NT2/D1 (cell line): ENCODE data around the gene C16orf96.

Source experiments
- DNase-seq: peaks from one replicate; pipeline ENCODE4 v3.0.0-alpha.2; 2011; ENCODE audit warnings: low read depth, low spot score
- H3K27me3 ChIP-seq: 2 replicates; pipeline ENCODE4 v1.6.0; 2011; ENCODE audit warnings: mild to moderate bottlenecking; ENCODE audit not compliant: insufficient read length, insufficient read depth
- H3K36me3 ChIP-seq: 2 replicates; pipeline ENCODE4 v1.6.1; 2011; ENCODE audit warnings: mild to moderate bottlenecking, low read length, mixed read lengths; ENCODE audit not compliant: insufficient read depth, insufficient read length
- H3K4me1 ChIP-seq: 2 replicates; pipeline ENCODE4 v1.5.1; 2011; ENCODE audit not compliant: insufficient read depth, insufficient read length
- H3K4me3 ChIP-seq: 2 replicates; pipeline ENCODE4 v1.5.1; 2011; ENCODE audit warnings: low read depth; ENCODE audit not compliant: insufficient read length
- H3K9ac ChIP-seq: 2 replicates; pipeline ENCODE4 v1.6.0; 2011; ENCODE audit warnings: low read depth; ENCODE audit not compliant: insufficient read length
- H3K9me3 ChIP-seq: 2 replicates; pipeline ENCODE4 v1.5.1; 2011; ENCODE audit warnings: mild to moderate bottlenecking, low read length; ENCODE audit not compliant: insufficient read depth
- SUZ12 ChIP-seq: IDR thresholded peaks from 2 replicates; pipeline ENCODE4 v1.6.1; 2011; ENCODE audit not compliant: insufficient read length, insufficient read depth; ENCODE audit errors: extremely low read depth
- YY1 ChIP-seq: IDR thresholded peaks from 2 replicates; pipeline ENCODE4 v1.6.1; 2011; ENCODE audit not compliant: insufficient read length, insufficient read depth
- ZNF274 ChIP-seq: IDR thresholded peaks from 2 replicates; pipeline ENCODE4 v1.6.1; 2011; ENCODE audit warnings: mild to moderate bottlenecking, low read depth, low read length

Gene C16orf96

GRCh38 chr16:4519274-4520058 lies 36.7 kb upstream of the C16orf96 start:
- no peak overlapping the region for H3K9ac ChIP-seq
- no peak for TF ChIP-seq ZNF274
- TF ChIP-seq SUZ12 = no peak
- TF ChIP-seq YY1 = no peak
- no peaks in the 10 kb centered on the region for H3K27me3 ChIP-seq
- H3K36me3 ChIP-seq = peaks cover 27% of the 10 kb centered on the region
- H3K4me1 ChIP-seq = peaks cover 17% of the 10 kb centered on the region
- H3K9me3 ChIP-seq = no peaks in the 10 kb centered on the region
- DNase-seq = no peak
- no peak overlapping the region for H3K4me3 ChIP-seq

- Histone ChIP-seq H3K4me3 (no peak overlapping the region), H3K9me3 (no peaks in the 10 kb centered on the region), H3K36me3 (peaks cover 27% of the 10 kb centered on the region), H3K27me3 (no peaks in the 10 kb centered on the region), H3K9ac (no peak overlapping the region), H3K4me1 (peaks cover 17% of the 10 kb centered on the region)
- no peak for TF ChIP-seq ZNF274
- no peak for TF ChIP-seq SUZ12
- no peak for TF ChIP-seq YY1
- no peak for DNase-seq
Observed at GRCh38 chr16:4520913-4521312, 35.2 kb upstream of the C16orf96 start.

DNA sequence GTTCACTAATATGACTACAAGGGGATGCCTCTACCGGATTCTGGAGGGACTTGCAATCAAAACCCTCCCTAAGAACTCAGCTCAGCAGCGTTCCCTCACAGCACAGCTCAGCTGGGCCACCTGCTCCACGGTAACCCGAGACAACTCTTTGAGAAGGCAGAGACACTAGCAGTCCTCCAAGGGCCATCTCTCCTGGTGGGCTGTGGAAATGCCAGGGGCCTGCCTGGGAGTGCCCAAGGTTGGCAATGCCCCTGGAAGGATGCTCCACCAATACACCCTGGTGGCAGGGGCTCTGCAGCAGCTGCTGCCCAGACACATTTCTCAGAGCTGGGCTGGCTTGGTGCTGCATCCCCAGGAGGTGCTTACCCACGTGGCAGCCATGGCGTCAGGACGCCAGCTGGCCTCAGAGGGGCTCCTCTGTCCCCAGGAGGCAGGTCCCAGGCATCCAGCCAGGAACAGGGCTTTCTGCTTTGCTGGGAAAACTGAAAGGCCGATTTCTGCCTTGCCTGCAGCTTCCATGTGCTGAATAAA lies 34.0 kb upstream of the C16orf96 start:
- H3K4me1 ChIP-seq = peaks cover 17% of the 10 kb centered on the region
- H3K4me3 ChIP-seq = no peak overlapping the region
- H3K27me3 ChIP-seq = no peaks in the 10 kb centered on the region
- H3K9me3 ChIP-seq = no peaks in the 10 kb centered on the region
- no peak for DNase-seq
- TF ChIP-seq SUZ12 (no peak), ZNF274 (no peak), YY1 (no peak)
- peaks cover 24% of the 10 kb centered on the region for H3K36me3 ChIP-seq
- H3K9ac ChIP-seq = peak overlapping the region; percentile 4

DNA sequence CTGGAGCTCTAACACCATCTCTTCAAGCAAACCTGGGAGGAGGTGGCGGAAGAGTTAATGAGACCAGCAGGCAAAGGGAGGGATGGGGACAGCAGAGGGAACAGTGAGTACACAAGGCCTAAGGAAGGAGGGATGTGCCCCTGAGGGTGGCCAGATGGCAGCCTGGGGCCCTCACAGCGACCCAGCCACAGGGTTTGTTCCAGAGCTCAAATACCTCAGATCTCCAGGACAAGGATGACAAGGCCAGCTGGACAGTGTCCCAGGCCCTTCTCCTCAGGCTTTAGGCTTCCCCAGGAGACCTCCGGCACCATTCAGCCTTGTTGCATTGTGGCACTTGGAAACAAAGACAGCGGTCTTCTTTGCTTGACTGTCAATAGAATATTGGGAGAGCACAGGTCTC lies 32.5 kb upstream of the C16orf96 start:
- Histone ChIP-seq H3K4me1 (peaks cover 17% of the 10 kb centered on the region), H3K27me3 (no peaks in the 10 kb centered on the region), H3K9me3 (no peaks in the 10 kb centered on the region), H3K9ac (no peak overlapping the region), H3K4me3 (no peak overlapping the region), H3K36me3 (peaks cover 24% of the 10 kb centered on the region)
- DNase-seq = no peak
- TF ChIP-seq SUZ12 (no peak), ZNF274 (no peak), YY1 (no peak)

DNA sequence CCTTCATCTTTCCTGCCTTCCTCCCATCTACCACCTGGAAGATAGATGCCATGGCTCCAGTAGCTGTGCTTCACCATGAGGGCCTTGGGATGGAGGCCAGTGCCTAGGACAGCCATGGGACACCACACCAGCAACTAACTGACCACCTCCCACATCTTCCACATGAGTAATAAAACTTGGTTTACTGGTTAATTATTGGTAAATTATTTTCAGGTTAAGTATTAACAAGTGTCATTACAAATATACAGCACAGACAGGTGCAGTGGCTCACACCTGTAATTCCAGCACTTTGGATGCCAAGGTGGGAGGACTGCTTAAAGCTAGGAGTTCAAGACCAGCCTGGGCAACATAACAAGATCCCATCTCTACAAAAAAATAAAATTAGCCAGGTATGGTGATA lies 31.6 kb upstream of the C16orf96 start:
- no peak for TF ChIP-seq SUZ12
- no peak for TF ChIP-seq YY1
- TF ChIP-seq ZNF274 = no peak
- H3K27me3 ChIP-seq = no peaks in the 10 kb centered on the region
- H3K4me1 ChIP-seq = peaks cover 17% of the 10 kb centered on the region
- no peak for DNase-seq
- H3K36me3 ChIP-seq = peaks cover 24% of the 10 kb centered on the region
- no peak overlapping the region for H3K4me3 ChIP-seq
- no peaks in the 10 kb centered on the region for H3K9me3 ChIP-seq
- no peak overlapping the region for H3K9ac ChIP-seq

GRCh38 chr16:4525069-4525468 lies 31.1 kb upstream of the C16orf96 start:
- Histone ChIP-seq H3K9me3 (no peaks in the 10 kb centered on the region), H3K36me3 (peaks cover 24% of the 10 kb centered on the region), H3K27me3 (no peaks in the 10 kb centered on the region), H3K4me3 (no peak overlapping the region), H3K9ac (no peak overlapping the region), H3K4me1 (peaks cover 22% of the 10 kb centered on the region)
- TF ChIP-seq YY1 (no peak), ZNF274 (no peak), SUZ12 (no peak)
- DNase-seq = no peak

DNA sequence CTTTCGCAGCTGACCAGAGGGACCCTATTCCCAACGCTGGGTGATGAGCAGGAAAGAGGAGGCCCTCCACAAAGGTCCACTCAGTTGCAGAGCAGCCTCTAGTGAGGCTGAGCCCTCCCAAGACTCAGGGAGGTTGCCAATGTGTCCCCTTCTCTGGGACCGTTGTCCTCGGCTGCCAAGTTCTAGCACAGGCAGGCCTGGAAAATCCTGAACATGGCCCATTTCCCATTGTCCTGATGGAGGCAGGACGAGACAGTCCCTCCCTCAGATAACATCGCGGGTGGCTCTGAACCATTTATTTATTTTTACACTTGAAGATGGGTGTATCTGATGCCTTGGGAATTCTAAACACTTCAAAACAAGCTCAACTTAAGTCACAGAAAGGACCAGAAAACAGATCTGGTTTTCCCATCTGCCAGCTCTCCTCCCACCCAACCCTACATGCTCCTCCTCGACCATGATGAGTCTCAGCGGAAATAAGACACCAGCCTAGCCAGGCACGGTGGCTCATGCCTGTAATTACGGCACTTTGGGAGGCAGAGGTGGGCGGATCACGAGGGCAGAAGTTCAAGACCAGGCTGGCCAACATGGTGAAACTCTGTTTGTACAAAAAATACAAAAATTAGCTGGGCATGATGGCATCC lies 30.4 kb upstream of the C16orf96 start:
- TF ChIP-seq SUZ12 (no peak), ZNF274 (no peak), YY1 (no peak)
- no peak for DNase-seq
- H3K9ac ChIP-seq = no peak overlapping the region
- H3K9me3 ChIP-seq = no peaks in the 10 kb centered on the region
- H3K4me3 ChIP-seq = no peak overlapping the region
- H3K27me3 ChIP-seq = no peaks in the 10 kb centered on the region
- peaks cover 23% of the 10 kb centered on the region for H3K4me1 ChIP-seq
- H3K36me3 ChIP-seq = peaks cover 23% of the 10 kb centered on the region
